Type B pancreatic cell (in vitro differentiated cells): ENCODE data around the gene GSX2. TPM values are rescaled to one million over a fixed set of nuclear protein-coding genes. Genes with fewer than 3 reads are reported as not detected.

Experiments
- DNase-seq: peaks from one replicate; pipeline ENCODE4 v3.0.0; 2021; ENCODE audit warnings: mixed read lengths; ENCODE audit not compliant: unreplicated experiment; ENCODE audit errors: extremely low spot score
- H3K27ac Mint-ChIP-seq: 2 replicates; pipeline ENCODE4 v1.8.0; 2021; ENCODE audit warnings: mild to moderate bottlenecking, mixed read lengths
- H3K27me3 Mint-ChIP-seq: 2 replicates; pipeline ENCODE4 v1.8.0; 2021; ENCODE audit warnings: mixed read lengths
- H3K36me3 Mint-ChIP-seq: 2 replicates; pipeline ENCODE4 v1.8.0; 2021; ENCODE audit warnings: mixed read lengths
- H3K4me1 Mint-ChIP-seq: one replicate; pipeline ENCODE4 v1.8.0; 2021; ENCODE audit warnings: mixed read lengths; ENCODE audit not compliant: unreplicated experiment
- H3K4me3 Mint-ChIP-seq: 2 replicates; pipeline ENCODE4 v1.8.0; 2021; ENCODE audit warnings: mild to moderate bottlenecking, mixed read lengths
- H3K9me3 Mint-ChIP-seq: 2 replicates; pipeline ENCODE4 v1.8.0; 2021; ENCODE audit warnings: mixed read lengths
- CTCF ChIP-seq: fragments of 200-600 bp; sonication (generic); conservative IDR thresholded peaks from 2 replicates; pipeline ENCODE4 v1.5.0; 2021; ENCODE audit warnings: antibody characterized with exemption, mild to moderate bottlenecking
- total RNA-seq: library from RNA; stranded (reverse); gene quantifications from 2 replicates; pipeline ENCODE4 v1.2.1, GENCODE V29; 2021; ENCODE audit warnings: low replicate concordance

Gene GSX2
- total RNA-seq, 1 donor from 2014 or later: 5.6 TPM

GRCh38 chr4:54082168-54082567 lies 17.8 kb upstream of the GSX2 start:
- TF ChIP-seq CTCF: no peak
- Mint-ChIP-seq H3K27ac (no peak overlapping the region), H3K4me1 (no peaks in the 10 kb centered on the region)

GRCh38 chr4:54085284-54085683 lies 14.7 kb upstream of the GSX2 start:
- Mint-ChIP-seq H3K4me1 (no peaks in the 10 kb centered on the region), H3K36me3 (no peaks in the 10 kb centered on the region), H3K9me3 (no peaks in the 10 kb centered on the region), H3K27ac (no peak overlapping the region), H3K4me3 (no peak overlapping the region), H3K27me3 (peaks cover 43% of the 10 kb centered on the region)
- TF ChIP-seq CTCF: no peak
- DNase-seq: no peak

More at GRCh38 chr4:54082168-54082567, 17.8 kb upstream of the GSX2 start:
- peaks cover 23% of the 10 kb centered on the region for H3K27me3 Mint-ChIP-seq
- H3K36me3 Mint-ChIP-seq: no peaks in the 10 kb centered on the region
- no peak for DNase-seq
- H3K9me3 Mint-ChIP-seq: no peaks in the 10 kb centered on the region
- no peak overlapping the region for H3K4me3 Mint-ChIP-seq

- H3K4me3 Mint-ChIP-seq: no peak overlapping the region
- no peaks in the 10 kb centered on the region for H3K36me3 Mint-ChIP-seq
- no peaks in the 10 kb centered on the region for H3K9me3 Mint-ChIP-seq
- peaks cover 89% of the 10 kb centered on the region for H3K27me3 Mint-ChIP-seq
- no peak for TF ChIP-seq CTCF
- no peak for DNase-seq
- no peak overlapping the region for H3K27ac Mint-ChIP-seq
- H3K4me1 Mint-ChIP-seq: peaks cover 15% of the 10 kb centered on the region
These were observed 10.1 kb upstream of the GSX2 start for GRCh38 chr4:54089875-54090274.

GRCh38 chr4:54090404-54090803 lies 9.6 kb upstream of the GSX2 start:
- no peaks in the 10 kb centered on the region for H3K36me3 Mint-ChIP-seq
- no peak for DNase-seq
- H3K9me3 Mint-ChIP-seq: no peaks in the 10 kb centered on the region
- H3K27ac Mint-ChIP-seq: no peak overlapping the region
- peak overlapping the region; percentile 90 for H3K4me3 Mint-ChIP-seq
- no peak for TF ChIP-seq CTCF
- H3K27me3 Mint-ChIP-seq: peaks cover 91% of the 10 kb centered on the region
- H3K4me1 Mint-ChIP-seq: peaks cover 15% of the 10 kb centered on the region

- Mint-ChIP-seq H3K36me3 (no peaks in the 10 kb centered on the region), H3K27ac (no peak overlapping the region), H3K27me3 (peaks cover 92% of the 10 kb centered on the region), H3K9me3 (no peaks in the 10 kb centered on the region), H3K4me1 (peaks cover 15% of the 10 kb centered on the region), H3K4me3 (peak overlapping the region; percentile 90)
- TF ChIP-seq CTCF: no peak
- no peak for DNase-seq
These were observed 8.9 kb upstream of the GSX2 start for GRCh38 chr4:54090804-54091623.
